Fibroblast of skin of abdomen (primary cell): ENCODE measurements around the gene PLPP7.

ENCODE experiments used
- DNase-seq: peaks from one replicate; pipeline ENCODE4 v3.0.0-alpha.2; 2013

The PLPP7 gene

GRCh38 chr9:131281119-131281965, 8.2 kb upstream of the PLPP7 start:
- no peak for DNase-seq

GRCh38 chr9:131282175-131282574, 7.3 kb upstream of the PLPP7 start:
- DNase-seq, result no peak

GRCh38 chr9:131282688-131283422, 6.7 kb upstream of the PLPP7 start:
- no peak for DNase-seq

- no peak for DNase-seq
These were observed 4.7 kb upstream of the PLPP7 start for GRCh38 chr9:131284856-131285255.

- DNase-seq, result no peak
These were observed 2.2 kb upstream of the PLPP7 start for GRCh38 chr9:131287359-131287758.

GRCh38 chr9:131288217-131288616, 1.3 kb upstream of the PLPP7 start:
- DNase-seq, result no peak

- no peak for DNase-seq
These were observed 678 bp downstream of the PLPP7 start for GRCh38 chr9:131290036-131290766.

GRCh38 chr9:131290767-131291370, 1.3 kb downstream of the PLPP7 start:
- no peak for DNase-seq

- DNase-seq, result no peak
These were observed 2.3 kb downstream of the PLPP7 start for GRCh38 chr9:131291795-131292315.

GRCh38 chr9:131292937-131293336, 3.4 kb downstream of the PLPP7 start:
- no peak for DNase-seq

- DNase-seq, result no peak
These were observed 6.9 kb downstream of the PLPP7 start for GRCh38 chr9:131296460-131296859.

GRCh38 chr9:131296906-131297500, 7.5 kb downstream of the PLPP7 start:
- DNase-seq, result no peak

- no peak for DNase-seq
These were observed 8.4 kb downstream of the PLPP7 start for GRCh38 chr9:131297903-131298302.

GRCh38 chr9:131298341-131298740, 8.8 kb downstream of the PLPP7 start:
- no peak for DNase-seq

- DNase-seq, result no peak
These were observed 9.3 kb downstream of the PLPP7 start for GRCh38 chr9:131298816-131299215.

GRCh38 chr9:131299346-131299960, 9.9 kb downstream of the PLPP7 start:
- no peak for DNase-seq

- DNase-seq, result no peak
These were observed 10.4 kb downstream of the PLPP7 start for GRCh38 chr9:131299961-131300347.

GRCh38 chr9:131300444-131300843, 10.9 kb downstream of the PLPP7 start:
- DNase-seq, result no peak

- no peak for DNase-seq
These were observed 12.9 kb downstream of the PLPP7 start for GRCh38 chr9:131302244-131303075.
